GM21786 (cell line): ENCODE data around the gene FBXW7.
A peak's percentile ranks its signal among the peaks of the same experiment; 100 is the strongest.

ENCODE experiments used
- ATAC-seq: cut with Tn5 transposase; IDR thresholded peaks from one replicate; pipeline ENCODE4 v1.9.1; 2021; ENCODE audit not compliant: unreplicated experiment

Gene FBXW7

GRCh38 chr4:152478461-152479237 is 57.2 kb downstream of the FBXW7 start:
- no peak for ATAC-seq

- ATAC-seq: no peak
Measured at GRCh38 chr4:152476796-152477195, 59.1 kb downstream of the FBXW7 start.

DNA sequence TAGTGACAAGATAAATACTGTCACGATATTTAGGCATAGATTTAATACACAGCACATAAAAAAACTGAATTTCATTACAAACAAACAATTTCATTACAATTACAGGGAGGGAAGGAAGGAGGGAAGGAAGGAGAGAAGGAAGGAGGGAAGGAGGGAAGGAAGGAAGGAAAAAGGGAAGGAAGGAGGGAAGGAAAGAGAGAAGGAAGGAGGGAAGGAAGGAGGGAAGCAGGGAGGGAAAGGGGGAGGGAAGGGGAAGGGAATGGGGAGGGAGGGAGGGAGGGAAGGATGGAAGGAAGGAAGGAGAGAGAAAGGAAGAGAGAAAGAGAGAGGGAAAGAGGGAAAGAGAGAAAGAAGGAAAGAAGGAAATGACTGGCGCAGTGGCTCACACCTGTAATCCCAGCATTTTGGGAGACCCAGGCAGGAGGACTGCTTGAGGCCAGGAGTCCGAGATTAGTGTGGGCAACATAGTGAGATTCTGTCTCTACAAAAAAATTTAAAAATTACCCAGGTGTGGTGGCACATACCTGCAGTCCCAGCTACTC is 64.6 kb downstream of the FBXW7 start:
- ATAC-seq: no peak

DNA sequence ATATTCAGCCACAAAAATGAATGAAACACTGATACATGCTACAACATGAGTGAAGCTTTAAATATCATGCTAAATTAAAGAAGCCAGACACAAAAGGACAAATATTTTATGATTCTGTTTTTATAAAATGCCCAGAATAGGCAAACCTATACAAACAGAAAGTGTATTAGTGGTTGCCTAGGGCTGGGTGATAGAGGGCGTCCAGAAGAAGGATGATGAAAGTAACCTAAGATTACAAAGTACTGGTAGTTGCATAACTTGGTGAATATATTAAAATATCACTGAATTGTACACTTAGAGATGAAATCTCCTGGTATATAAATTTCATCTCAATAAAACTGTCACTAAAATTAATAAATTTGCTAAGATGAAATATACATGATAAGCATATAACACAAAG is 67.5 kb downstream of the FBXW7 start:
- ATAC-seq: no peak

GRCh38 chr4:152467101-152467500 is 68.8 kb downstream of the FBXW7 start:
- ATAC-seq: no peak

GRCh38 chr4:152464030-152464823 is 71.7 kb downstream of the FBXW7 start:
- ATAC-seq: no peak

DNA sequence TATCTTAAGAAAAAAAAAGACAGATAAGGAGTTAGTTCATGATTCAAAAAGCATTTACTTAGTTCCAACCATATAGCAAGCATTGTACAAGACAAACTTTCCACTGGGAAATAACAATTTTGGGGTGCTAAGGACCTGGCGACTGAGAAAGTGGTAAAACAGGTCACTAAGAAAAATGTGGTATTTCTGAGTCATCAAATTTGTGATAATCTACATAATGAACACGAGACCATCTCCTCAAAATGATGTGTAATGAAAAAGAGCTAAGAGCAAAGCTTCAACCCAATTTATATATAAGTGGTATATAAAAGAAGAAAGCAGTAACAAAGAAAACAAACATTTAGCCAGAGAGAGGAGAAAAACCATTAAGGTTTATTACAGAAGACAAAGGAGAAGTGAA is 72.3 kb downstream of the FBXW7 start:
- ATAC-seq: no peak

DNA sequence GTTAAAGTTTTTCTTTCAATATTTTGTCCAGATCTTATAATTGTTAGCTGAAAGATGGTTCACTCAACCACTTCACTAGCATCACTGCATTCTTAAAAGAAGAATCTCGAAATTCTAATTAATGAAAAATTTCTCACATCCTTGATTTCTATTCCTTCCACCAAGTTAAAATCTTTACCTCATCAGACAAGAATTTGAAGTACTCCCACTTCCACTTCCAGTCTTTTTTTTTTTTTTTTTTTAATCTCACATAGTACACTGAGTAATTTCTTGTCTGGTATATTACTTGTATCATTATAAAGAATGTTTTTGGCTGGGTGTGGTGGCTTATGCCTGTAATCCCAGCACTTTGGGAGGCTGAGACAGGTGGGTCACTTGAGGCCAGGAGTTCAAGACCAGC is 73.2 kb downstream of the FBXW7 start:
- no peak for ATAC-seq

DNA sequence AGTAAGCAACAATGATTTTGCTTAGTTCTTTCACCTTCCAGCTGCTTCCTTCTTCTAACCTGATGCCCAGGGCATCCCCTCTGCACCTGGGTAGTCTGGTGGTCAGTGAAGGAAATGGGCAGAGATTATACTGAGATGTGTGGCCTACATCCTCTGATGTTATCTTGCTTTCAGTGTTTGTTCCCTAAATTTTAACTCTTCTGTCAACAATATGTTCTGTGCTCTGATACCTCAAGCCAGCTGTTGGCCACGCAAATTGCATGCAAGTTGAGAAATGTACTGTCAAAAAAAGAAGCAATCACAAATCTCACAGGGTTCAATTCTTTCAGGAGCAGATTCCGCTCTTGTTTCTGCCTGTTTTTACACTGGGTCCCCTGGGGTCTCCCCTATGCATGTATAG is 73.8 kb downstream of the FBXW7 start:
- ATAC-seq: peak; percentile 73

GRCh38 chr4:152460488-152460887 is 75.4 kb downstream of the FBXW7 start:
- no peak for ATAC-seq

GRCh38 chr4:152459326-152459725 is 76.6 kb downstream of the FBXW7 start:
- peak; percentile 1 for ATAC-seq

- peak; percentile 35 for ATAC-seq
Measured at GRCh38 chr4:152458801-152459302, 77.0 kb downstream of the FBXW7 start.

DNA sequence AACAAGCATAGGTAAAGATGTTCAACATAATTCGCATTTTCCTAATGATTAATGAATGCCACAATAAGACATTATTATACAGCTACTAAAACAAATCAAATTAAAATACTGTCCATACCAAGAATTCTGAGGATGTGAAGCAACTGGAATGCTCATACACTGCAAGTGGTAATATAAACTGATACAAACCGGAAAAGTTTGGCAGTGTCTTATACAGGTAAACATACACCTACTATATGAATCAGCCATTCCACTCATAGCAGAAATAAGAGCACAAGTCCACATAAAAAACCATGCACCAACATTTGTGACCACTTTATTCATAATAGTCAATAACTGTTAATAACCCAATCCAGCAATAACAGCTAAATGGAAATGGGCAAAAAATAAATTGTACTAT is 79.3 kb downstream of the FBXW7 start:
- ATAC-seq: no peak

DNA sequence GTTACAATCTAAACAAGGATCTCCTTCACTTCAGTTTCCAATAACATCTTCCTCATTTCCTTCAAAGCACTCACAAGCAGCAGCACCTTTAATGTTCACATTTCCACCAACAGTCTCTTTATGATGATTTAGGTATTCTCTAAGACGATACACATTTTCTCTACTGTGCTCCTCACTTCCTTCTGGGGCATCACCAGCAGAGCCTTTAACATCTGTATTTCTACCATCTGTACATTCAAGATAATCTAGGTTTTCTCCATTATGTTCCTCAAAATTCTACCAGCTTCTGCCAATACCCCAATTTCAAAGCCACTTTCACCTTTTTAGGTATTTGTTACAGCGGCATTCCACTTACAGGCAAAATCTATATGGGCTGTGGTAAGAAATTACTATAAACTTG is 80.6 kb downstream of the FBXW7 start:
- ATAC-seq: no peak

DNA sequence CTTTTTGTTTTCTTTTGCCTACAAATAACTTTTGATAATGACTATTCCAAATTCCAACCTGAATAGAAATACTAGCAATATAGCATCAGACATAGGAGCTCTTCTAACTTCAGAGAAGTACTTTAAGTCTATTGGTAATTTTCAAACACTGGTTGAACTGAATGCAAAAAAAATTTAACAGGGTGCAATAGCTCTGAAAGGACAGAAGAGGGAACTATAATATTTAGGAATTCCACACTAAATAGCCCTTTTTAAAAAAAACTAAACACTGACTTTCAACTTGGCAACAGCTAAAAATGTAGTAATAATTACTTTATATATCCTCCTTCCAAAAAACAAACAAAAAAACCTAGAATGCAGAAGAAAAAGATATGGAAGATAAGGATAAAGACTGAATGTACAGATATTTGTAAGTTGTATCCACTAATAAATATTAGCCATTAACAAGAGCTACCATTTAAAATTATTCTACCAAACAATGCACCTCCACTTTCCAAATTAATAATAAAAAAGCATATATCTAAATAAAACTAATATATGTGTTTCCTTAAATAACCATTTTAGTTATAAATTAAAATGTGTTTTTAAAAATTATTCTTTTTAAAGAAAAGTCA is 81.4 kb downstream of the FBXW7 start:
- no peak for ATAC-seq

DNA sequence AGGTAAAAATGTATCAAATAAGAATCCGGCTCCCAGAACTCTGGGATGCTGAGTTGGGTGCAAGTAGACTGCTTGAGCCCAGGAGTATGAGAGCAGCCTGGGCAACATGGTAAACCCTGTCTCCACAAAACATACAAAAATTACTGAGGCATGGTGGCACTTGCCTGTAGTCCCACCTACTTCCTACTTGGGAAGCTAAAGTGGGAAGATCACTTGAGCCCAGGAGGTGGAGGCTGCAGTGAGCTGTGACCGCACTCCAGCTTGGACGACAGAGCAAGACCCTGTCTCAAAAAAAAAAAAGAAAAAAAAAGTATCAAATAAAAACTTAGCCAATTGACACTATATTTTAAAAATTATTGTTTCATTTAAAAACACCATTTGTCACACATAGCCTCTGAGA is 84.4 kb downstream of the FBXW7 start:
- ATAC-seq: no peak

DNA sequence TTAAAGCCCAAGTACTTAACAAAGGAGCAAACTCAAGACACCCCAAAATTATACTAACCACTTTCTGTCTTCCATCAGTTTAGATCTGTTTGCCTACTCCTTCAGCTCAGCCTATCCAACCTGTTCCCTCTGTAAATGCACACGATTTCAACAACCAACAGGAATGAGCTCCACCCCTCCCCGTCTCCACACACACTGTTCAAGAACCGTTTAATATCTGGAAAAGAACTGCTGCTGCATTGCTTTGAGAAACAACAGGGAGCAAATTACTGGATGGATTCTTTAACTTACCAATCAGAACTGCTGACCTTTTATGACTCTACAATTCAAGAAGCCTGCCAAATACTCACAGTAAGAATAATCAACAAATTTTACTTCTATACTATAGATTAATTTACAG is 87.0 kb downstream of the FBXW7 start:
- ATAC-seq: no peak

DNA sequence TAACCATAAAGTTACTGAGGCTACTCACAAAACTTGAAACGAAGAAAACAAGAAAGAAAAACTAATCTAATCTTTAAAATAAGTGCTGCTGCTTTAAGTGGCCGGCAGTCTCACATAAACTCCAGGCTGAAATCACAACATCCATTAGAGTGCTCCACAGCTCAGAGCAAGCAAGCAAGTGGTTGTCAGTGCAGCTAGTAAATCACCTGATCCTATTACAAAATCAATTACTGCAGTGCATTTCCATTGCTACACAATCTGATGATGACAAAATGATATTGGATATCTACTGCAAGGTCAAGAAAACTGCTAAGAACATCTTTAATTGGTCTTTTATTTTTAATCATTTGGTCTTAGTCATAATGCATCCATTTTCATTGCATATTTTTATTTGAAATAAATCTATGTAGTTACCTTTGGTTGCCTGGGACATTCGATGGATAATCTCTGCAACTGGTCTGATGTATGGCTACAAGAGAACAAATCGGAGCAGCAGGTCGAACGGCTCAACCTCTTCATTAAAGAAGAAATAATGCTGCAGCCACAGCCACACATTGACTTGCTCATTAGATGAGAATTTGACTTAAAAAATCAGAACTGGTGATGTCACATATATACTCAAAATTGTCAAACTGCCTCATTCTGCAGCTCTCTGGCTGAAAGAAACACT is 87.7 kb downstream of the FBXW7 start:
- ATAC-seq: no peak

- ATAC-seq: no peak
Measured at GRCh38 chr4:152443859-152444258, 92.0 kb downstream of the FBXW7 start.

DNA sequence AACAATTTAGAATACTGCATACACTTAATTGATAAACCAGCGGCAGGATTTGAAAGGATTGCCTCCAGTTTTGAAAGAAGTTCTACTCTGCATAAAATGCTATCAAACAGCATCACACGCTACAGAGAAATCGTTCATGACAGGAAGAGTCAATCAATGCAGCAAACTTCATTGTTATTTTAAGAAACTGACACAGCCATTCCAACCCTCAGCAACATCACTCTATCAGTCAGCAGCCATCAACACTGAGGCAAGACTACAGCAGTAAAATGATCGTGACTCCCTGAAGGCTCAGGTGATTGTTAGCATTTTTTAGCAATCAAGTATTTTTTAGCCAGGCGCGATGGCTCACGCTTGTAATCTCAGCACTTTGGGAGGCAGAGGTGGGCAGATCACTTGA is 98.3 kb downstream of the FBXW7 start:
- no peak for ATAC-seq

DNA sequence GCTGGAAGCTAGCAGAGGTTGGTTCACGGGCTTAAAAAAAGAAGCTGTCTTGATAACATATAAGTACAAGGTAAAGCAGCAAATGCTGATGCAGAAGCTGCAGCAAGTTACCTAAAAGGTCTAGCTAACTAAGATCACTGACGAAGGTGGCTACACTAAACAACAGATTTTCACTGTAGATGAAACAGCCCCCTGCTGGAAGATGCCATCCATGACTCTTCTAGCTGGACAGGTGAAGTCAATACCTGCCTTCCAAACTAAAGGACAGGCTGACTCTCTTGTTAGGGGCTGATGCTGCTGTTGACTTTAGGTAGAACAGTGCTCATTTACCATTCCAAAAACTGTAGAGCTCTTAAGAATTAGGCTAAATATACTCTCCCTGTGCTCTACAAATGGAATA is 99.5 kb downstream of the FBXW7 start:
- ATAC-seq: no peak
